Fibroblast of pulmonary artery (primary cell): ENCODE data around the gene ZNF544.
A peak's percentile ranks its signal among the peaks of the same experiment; 100 is the strongest.
"Not testable (repeated sequence)": the region's sequence is repeated elsewhere in the genome, so short reads cannot be mapped to it uniquely, and the experiment has no call there.

Source experiments
- DNase-seq: peaks from one replicate; pipeline ENCODE4 v3.0.0-alpha.2; 2010; ENCODE audit warnings: low read depth
- H3K4me3 ChIP-seq: replicated peaks from 2 replicates; pipeline ENCODE4 v1.5.1; 2011; ENCODE audit warnings: low read depth, mild to moderate bottlenecking, control low read depth, low read length, moderate library complexity
- CTCF ChIP-seq: IDR thresholded peaks from 2 replicates; pipeline ENCODE4 v1.5.1; 2011; ENCODE audit warnings: mild to moderate bottlenecking, control low read depth, low read length, inconsistent platforms; ENCODE audit errors: missing control alignments

ZNF544 gene

GRCh38 chr19:58248886-58249285, 20.2 kb downstream of the ZNF544 start:
- no peak for TF ChIP-seq CTCF
- no peak overlapping the region for H3K4me3 ChIP-seq
- DNase-seq: no peak

GRCh38 chr19:58252102-58252685, 23.5 kb downstream of the ZNF544 start:
- no peak overlapping the region for H3K4me3 ChIP-seq
- no peak for TF ChIP-seq CTCF
- no peak for DNase-seq

GRCh38 chr19:58258259-58258658, 29.5 kb downstream of the ZNF544 start:
- not testable (repeated sequence) for DNase-seq, H3K4me3 ChIP-seq

- no peak overlapping the region for H3K4me3 ChIP-seq
- DNase-seq: no peak
- no peak for TF ChIP-seq CTCF
Observed at GRCh38 chr19:58261600-58261967, 32.9 kb downstream of the ZNF544 start.

GRCh38 chr19:58261968-58262921, 33.5 kb downstream of the ZNF544 start:
- no peak for TF ChIP-seq CTCF
- peak; percentile 16 for DNase-seq
- no peak overlapping the region for H3K4me3 ChIP-seq

- TF ChIP-seq CTCF: no peak
- no peak overlapping the region for H3K4me3 ChIP-seq
- DNase-seq: no peak
Observed at GRCh38 chr19:58262922-58263296, 34.2 kb downstream of the ZNF544 start.

- no peak overlapping the region for H3K4me3 ChIP-seq
- no peak for DNase-seq
- no peak for TF ChIP-seq CTCF
Observed at GRCh38 chr19:58265100-58265499, 36.4 kb downstream of the ZNF544 start.
